GM12874 (cell line): Measurements from ENCODE around the gene PERM1.

Source experiments
- TF ChIP-seq, protein P1 (sequence below): IDR thresholded peaks from 2 replicates; pipeline ENCODE4 v1.5.1; 2011; ENCODE audit warnings: low read depth, mild to moderate bottlenecking, control low read depth, low read length, moderate library complexity; ENCODE audit not compliant: insufficient read depth

The PERM1 gene

GRCh38 chr1:938088-938683 lies 43.7 kb downstream of the PERM1 start:
- TF ChIP-seq, protein P1, sequence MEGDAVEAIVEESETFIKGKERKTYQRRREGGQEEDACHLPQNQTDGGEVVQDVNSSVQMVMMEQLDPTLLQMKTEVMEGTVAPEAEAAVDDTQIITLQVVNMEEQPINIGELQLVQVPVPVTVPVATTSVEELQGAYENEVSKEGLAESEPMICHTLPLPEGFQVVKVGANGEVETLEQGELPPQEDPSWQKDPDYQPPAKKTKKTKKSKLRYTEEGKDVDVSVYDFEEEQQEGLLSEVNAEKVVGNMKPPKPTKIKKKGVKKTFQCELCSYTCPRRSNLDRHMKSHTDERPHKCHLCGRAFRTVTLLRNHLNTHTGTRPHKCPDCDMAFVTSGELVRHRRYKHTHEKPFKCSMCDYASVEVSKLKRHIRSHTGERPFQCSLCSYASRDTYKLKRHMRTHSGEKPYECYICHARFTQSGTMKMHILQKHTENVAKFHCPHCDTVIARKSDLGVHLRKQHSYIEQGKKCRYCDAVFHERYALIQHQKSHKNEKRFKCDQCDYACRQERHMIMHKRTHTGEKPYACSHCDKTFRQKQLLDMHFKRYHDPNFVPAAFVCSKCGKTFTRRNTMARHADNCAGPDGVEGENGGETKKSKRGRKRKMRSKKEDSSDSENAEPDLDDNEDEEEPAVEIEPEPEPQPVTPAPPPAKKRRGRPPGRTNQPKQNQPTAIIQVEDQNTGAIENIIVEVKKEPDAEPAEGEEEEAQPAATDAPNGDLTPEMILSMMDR, result peak; percentile 52

DNA sequence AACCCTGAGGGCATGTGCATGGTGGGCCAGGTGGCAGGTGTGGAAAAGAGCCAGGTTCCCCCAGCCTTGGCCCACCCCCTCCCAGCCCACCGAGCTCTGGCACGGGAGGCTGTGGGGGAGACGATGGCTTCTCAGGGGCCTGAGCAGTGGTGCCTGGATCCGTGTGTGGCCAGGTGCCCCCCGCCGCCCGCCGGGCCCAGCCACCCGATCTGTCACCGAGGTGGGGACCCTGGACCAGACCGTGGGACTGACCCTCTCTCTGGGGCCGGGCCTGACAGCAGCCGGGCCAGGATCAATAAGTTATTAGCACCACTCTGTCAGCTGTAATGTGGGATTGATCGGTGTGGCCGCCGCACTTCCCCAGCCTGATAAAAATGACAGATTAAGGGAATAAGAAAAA lies 44.4 kb downstream of the PERM1 start:
- TF ChIP-seq, protein P1, result no peak

DNA sequence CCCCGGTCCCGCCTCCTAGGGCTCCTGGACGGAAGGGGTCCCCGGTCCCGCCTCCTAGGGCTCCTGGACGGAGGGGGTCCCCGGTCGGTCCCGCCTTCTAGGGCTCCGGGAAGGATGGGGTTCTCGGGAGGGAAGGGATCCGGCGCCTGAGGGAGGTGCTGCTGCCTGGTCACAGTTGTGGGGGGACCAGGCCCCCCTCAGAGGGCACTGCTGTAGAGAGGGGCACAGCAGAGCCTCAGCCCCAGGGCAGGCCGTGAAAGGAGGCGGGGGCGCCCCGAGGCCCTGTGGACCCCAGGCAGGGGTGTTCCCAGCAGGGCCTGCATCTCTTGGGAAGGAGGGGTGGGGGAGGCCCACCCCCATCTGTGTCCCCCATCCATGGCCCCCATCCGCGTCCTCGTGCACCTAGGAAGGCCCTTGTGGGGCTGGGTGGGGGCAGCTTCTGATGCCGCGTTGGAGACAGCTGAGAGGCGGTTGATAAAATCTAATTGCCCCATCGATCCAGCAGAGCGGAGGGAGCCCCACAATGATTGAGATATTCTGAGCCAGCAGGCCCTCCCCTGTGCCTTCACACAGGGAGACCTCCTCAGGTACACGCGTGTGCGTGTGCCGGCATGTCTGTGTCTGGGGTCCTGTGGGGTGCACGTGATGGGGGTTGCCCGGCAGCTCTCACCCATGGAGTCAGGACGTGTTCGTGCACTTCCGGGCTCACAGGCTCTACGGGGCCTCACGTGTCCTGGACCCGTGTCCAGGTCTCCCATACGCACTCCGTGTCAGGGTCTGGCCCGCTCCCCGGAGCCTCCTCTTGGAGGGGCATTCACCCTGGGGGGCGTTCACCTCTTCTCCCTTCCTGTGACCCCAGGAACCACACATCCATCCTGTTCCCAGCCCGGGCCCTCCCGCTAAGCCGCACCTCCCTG lies 45.3 kb downstream of the PERM1 start:
- TF ChIP-seq, protein P1, result no peak

DNA sequence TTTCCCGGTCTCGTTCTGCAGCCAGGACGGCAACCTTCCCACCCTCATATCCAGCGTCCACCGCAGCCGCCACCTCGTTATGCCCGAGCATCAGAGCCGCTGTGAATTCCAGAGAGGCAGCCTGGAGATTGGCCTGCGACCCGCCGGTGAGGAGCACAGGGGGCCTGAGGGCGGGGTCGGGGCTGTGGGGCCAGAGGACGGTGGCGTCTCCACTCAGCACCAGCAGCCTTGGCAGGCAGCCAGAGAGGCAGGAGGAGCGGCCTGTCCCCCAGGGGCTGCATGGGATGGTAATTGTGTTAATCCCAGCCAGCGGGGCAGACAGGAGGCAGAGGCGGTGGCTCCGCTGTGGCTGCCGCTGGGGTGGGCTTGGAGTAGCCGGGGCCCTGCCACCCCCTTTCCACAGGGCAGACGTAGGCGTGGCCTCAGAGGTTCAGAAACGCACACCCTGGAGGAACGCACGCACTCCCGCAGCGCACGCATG lies 46.1 kb downstream of the PERM1 start:
- TF ChIP-seq, protein P1, result no peak

DNA sequence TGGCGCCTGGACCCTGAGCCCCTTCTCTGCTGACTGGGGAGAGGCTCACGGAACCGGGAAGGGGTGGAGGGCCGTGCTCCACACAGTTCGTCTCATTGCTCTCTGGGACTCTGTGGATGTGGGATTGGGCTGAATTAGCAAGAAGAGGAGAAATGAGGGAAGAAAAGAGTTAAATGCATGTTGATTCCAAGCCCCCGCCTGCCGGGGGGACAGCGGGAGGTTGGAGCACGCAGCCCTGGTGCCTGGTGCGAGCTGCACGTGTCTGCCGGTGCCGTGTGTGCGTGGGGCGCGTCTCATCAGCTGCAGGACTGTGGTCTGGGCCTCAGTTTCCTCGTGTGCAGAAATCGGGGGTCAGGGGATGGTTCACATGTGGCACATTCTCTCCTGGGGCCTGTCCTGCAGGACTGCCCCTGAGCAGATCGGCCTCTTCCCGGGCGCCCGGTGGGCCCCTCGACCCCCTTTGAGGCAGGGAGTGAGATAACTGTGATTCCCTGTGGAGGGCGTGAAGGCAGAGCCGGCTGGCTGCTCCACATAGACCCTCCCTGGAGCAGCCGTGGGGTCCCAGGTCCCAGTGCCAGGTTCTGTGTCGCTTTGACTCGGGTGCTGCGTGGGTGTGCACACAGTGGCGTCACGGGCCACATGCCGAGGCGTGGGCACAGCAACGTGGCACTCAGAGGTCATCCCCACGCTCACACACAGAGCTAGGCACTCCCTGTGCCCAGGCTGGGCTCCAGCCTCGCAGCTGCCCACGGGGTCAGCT lies 46.7 kb downstream of the PERM1 start:
- TF ChIP-seq, protein P1, result no peak

DNA sequence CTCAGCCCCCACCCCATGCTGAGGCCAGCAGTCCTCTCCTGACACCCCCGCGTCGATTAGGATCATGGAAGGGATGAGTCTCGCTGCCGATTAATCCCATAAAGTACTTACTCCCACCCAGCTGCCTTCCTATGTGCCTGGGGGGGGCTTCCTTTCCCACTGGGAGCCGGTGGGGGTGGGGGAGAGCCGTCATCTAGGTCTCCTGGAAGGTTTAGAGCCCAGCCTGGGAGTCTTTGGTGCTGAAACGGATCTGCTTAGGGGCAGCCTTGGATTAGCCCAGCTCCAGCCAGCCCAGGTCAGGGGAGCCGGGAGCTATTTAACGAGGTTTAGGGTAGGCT lies 48.3 kb downstream of the PERM1 start:
- TF ChIP-seq, protein P1, result no peak

DNA sequence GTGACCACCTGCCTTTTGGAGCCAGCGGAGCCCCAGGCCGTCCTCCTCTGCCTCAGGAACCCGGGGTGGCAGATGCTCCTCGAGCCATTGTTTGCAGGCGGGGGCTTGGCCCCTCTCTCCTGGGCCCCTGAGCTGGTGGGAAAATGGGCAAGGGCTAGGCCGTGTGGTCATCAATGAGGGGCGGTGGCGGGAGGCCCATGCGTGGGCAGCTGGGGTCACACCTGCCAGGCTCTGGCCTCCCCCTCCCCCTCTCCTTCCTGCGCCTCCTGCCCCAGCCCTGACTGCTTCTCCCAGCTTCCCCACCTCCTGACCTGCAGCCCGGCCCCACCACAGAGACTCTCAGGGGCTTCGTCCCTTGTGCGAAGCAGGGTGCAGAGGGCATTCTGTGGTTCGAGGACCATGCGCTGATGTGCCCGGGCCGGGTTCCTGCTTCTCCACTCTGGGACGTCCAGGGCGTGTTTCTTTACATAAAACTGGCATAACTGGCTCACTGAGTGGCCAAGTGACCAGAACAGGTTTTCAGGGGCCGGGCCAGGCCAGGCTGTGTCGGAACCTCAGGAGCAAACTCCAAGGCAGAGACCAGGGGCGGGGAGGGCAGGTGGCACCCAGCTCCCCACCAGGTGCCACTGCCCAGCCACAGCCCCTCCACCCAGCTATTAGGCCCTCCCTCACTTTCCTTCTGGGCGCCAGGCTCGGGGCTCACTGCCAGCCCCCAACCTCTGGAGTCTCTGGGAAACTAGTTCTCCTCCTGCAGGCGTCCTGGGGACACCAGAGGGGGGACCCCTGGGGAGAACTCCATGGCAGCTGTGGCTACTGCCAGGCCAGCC lies 48.9 kb downstream of the PERM1 start:
- TF ChIP-seq, protein P1, result no peak
